SK-N-SH (cell line): ENCODE data around the gene NSF. TPM values are rescaled to one million over a fixed set of nuclear protein-coding genes. Genes with fewer than 3 reads are reported as not detected.

Source experiments
- CTCF ChIA-PET: fragments of 300-600, 350-600 bp; formaldehyde crosslinking; extraction: SDS; loops from one replicate; lab custom pipeline; 2021; lab: Yijun Ruan, JAX
- POLR2A ChIA-PET: fragments of 350-600 bp; sonication (Branson Sonifier 250); formaldehyde crosslinking; extraction: SDS; loops from one replicate; lab custom pipeline; 2020; ENCODE audit warnings: antibody characterized with exemption, inconsistent platforms; lab: Yijun Ruan, JAX
- DNase-seq: peaks from one replicate; pipeline ENCODE4 v3.0.0; 2012
- H2AFZ ChIP-seq: fragments of 200-600 bp; sonication (generic); 2 replicates; pipeline ENCODE4 v1.8.1; 2016; ENCODE audit warnings: antibody characterized with exemption, mild to moderate bottlenecking, low read depth
- H3F3A ChIP-seq: fragments of 200-600 bp; sonication (generic); replicated peaks from 2 replicates; pipeline ENCODE3; 2016; ENCODE audit warnings: antibody characterized with exemption, mild to moderate bottlenecking; ENCODE audit not compliant: insufficient read depth
- H3K27ac ChIP-seq, 2 experiments: fragments of 200-500 bp in 1 of 2; fragments of 200-600 bp in 1 of 2; sonication (Bioruptor generic) in 1 of 2; sonication (generic), shearing (Covaris generic) in 1 of 2; 2 replicates each; pipeline versions ENCODE4 v1.5.1 to v1.6.1; 2014 to 2016; ENCODE audit warnings: low read depth in 2 of 2, inconsistent platforms in 1 of 2, low read length in 1 of 2, mild to moderate bottlenecking in 1 of 2, mixed read lengths in 1 of 2
- H3K27me3 ChIP-seq: fragments of 200-600 bp; sonication (generic), shearing (Covaris generic); 2 replicates; pipeline ENCODE4 v1.6.1; 2016; ENCODE audit warnings: mixed run types; ENCODE audit not compliant: insufficient read depth
- H3K36me3 ChIP-seq, 2 experiments: fragments of 200-500 bp in 1 of 2; fragments of 200-600 bp in 1 of 2; sonication (Bioruptor generic) in 1 of 2; sonication (generic) in 1 of 2; replicated peaks in 1 of 2; 2 replicates each; pipeline versions ENCODE3 to v1.5.1; 2014 to 2016; ENCODE audit warnings: low read length in 1 of 2, mild to moderate bottlenecking in 1 of 2; ENCODE audit not compliant: insufficient read depth in 2 of 2, control insufficient read depth in 1 of 2
- H3K4me1 ChIP-seq, 2 experiments: fragments of 200-500 bp in 1 of 2; fragments of 200-600 bp in 1 of 2; sonication (Bioruptor generic) in 1 of 2; sonication (generic), shearing (Covaris generic) in 1 of 2; 2 replicates each; pipeline versions ENCODE4 v1.5.1 to v1.6.1; 2014 to 2016; ENCODE audit warnings: low read depth in 1 of 2, low read length in 1 of 2, mixed run types in 1 of 2; ENCODE audit not compliant: insufficient read depth in 2 of 2, control insufficient read depth in 1 of 2
- H3K4me2 ChIP-seq: fragments of 200-600 bp; sonication (generic), shearing (Covaris generic); 2 replicates; pipeline ENCODE4 v1.6.1; 2017; ENCODE audit warnings: mixed run types
- H3K4me3 ChIP-seq, 2 experiments: fragments of 200-500 bp in 1 of 2; fragments of 200-600 bp in 1 of 2; sonication (Bioruptor generic) in 1 of 2; sonication (generic), shearing (Covaris generic) in 1 of 2; 2 replicates each; pipeline versions ENCODE4 v1.5.1 to v1.8.1; 2014 to 2016; ENCODE audit warnings: low read depth in 2 of 2, inconsistent platforms in 1 of 2, low read length in 1 of 2, mild to moderate bottlenecking in 1 of 2, mixed read lengths in 1 of 2, moderate library complexity in 1 of 2
- H3K79me2 ChIP-seq: fragments of 200-600 bp; sonication (generic); 2 replicates; pipeline ENCODE4 v1.8.1; 2017; ENCODE audit warnings: mild to moderate bottlenecking; ENCODE audit not compliant: insufficient read depth
- H3K9ac ChIP-seq: fragments of 200-600 bp; sonication (generic); 2 replicates; pipeline ENCODE4 v1.6.1; 2017; ENCODE audit warnings: mixed run types
- H3K9me2 ChIP-seq: fragments of 200-600 bp; sonication (generic); 2 replicates; pipeline ENCODE4 v1.6.1; 2017; ENCODE audit warnings: mixed run types
- H3K9me3 ChIP-seq: fragments of 200-600 bp; sonication (generic); 2 replicates; pipeline ENCODE4 v1.6.1; 2017; ENCODE audit warnings: mixed run types, mild to moderate bottlenecking, moderate library complexity
- H4K20me1 ChIP-seq: fragments of 200-600 bp; sonication (generic); 2 replicates; pipeline ENCODE4 v1.6.1; 2017; ENCODE audit warnings: mild to moderate bottlenecking, mixed run types; ENCODE audit not compliant: insufficient read depth
- CHD2 ChIP-seq: fragments of 150-350 bp; IDR thresholded peaks from 2 replicates; pipeline ENCODE4 v1.6.1; 2018; ENCODE audit warnings: low read length; ENCODE audit not compliant: partially characterized antibody
- ELF1 ChIP-seq: IDR thresholded peaks from 2 replicates; pipeline ENCODE4 v1.4.0; 2012
- EZH2phosphoT487 ChIP-seq: fragments of 200-600 bp; sonication (generic); IDR thresholded peaks from 2 replicates; pipeline ENCODE4 v1.6.1; 2017; ENCODE audit warnings: low read depth, mixed run types, mild to moderate bottlenecking, antibody characterized with exemption, moderate library complexity, borderline replicate concordance
- FOSL2 ChIP-seq: IDR thresholded peaks from 2 replicates; pipeline ENCODE4 v1.4.0; 2012; ENCODE audit warnings: low read depth, mild to moderate bottlenecking, moderate library complexity, borderline replicate concordance
- GATA2 ChIP-seq: sonication (generic); formaldehyde crosslinking; IDR thresholded peaks from 2 replicates; pipeline ENCODE4 v1.5.0; 2020; ENCODE audit warnings: mild to moderate bottlenecking, missing genetic modification reagents
- MAX ChIP-seq: IDR thresholded peaks from 2 replicates; pipeline ENCODE4 v1.4.0; 2012; ENCODE audit warnings: low read depth
- MEF2A ChIP-seq: IDR thresholded peaks from 2 replicates; pipeline ENCODE4 v1.4.0; 2012; ENCODE audit warnings: low read depth, borderline replicate concordance
- MXI1 ChIP-seq: IDR thresholded peaks from 2 replicates; pipeline ENCODE4 v1.6.1; 2012; ENCODE audit warnings: mild to moderate bottlenecking, low read depth, low read length, improper control_type of control experiment
- PBX3 ChIP-seq: IDR thresholded peaks from 2 replicates; pipeline ENCODE4; 2012
- POLR2AphosphoS5 ChIP-seq: IDR thresholded peaks from 2 replicates; pipeline ENCODE4 v1.6.1; 2012; ENCODE audit warnings: low read depth, low read length
- RCOR1 ChIP-seq: fragments of 150-350 bp; IDR thresholded peaks from 2 replicates; pipeline ENCODE4 v1.6.1; 2017; ENCODE audit warnings: antibody characterized with exemption, low read length
- RXRA ChIP-seq: IDR thresholded peaks from 2 replicates; pipeline ENCODE4 v1.4.0; 2012; ENCODE audit warnings: low read depth, mild to moderate bottlenecking, borderline replicate concordance
- SIN3A ChIP-seq: IDR thresholded peaks from 2 replicates; pipeline ENCODE4 v1.6.1; 2012; ENCODE audit warnings: low read depth, mild to moderate bottlenecking, low read length, moderate library complexity, borderline replicate concordance
- TCF12 ChIP-seq: IDR thresholded peaks from 2 replicates; pipeline ENCODE4 v1.4.0; 2012
- USF2 ChIP-seq: fragments of 150-350 bp; IDR thresholded peaks from 2 replicates; pipeline ENCODE4 v1.6.1; 2017; ENCODE audit warnings: antibody characterized with exemption, low read length, low read depth, borderline replicate concordance
- YY1 ChIP-seq: IDR thresholded peaks from 2 replicates; pipeline ENCODE4 v1.4.0; 2012; ENCODE audit warnings: low read depth, mild to moderate bottlenecking
- ZBTB33 ChIP-seq: IDR thresholded peaks from 2 replicates; pipeline ENCODE4 v1.4.0; 2012; ENCODE audit warnings: low read depth, borderline replicate concordance
- WGBS: methylation state at CpG from one replicate; pipeline ENCODE4 v1.1.6; 2017; ENCODE audit warnings: low lambda C conversion rate; 5-methylcytosine and 5-hydroxymethylcytosine counted together
- polyA plus RNA-seq, 3 experiments: library from polyadenylated mRNA; depleted of rRNA; stranded (reverse); fragments of >200 nt; gene quantifications; 2 replicates each; pipeline ENCODE4 v1.2.3, GENCODE V29; 2012
- TF ChIP-seq, protein P1 (sequence below): fragments of 150-350 bp; IDR thresholded peaks from 2 replicates; pipeline ENCODE4 v1.6.1; 2016; ENCODE audit warnings: mild to moderate bottlenecking, low read depth, low read length

NSF gene
- polyA plus RNA-seq, 1 of the 3 experiments (the other 2 are of a cell fraction) = 31.4 TPM

DNA sequence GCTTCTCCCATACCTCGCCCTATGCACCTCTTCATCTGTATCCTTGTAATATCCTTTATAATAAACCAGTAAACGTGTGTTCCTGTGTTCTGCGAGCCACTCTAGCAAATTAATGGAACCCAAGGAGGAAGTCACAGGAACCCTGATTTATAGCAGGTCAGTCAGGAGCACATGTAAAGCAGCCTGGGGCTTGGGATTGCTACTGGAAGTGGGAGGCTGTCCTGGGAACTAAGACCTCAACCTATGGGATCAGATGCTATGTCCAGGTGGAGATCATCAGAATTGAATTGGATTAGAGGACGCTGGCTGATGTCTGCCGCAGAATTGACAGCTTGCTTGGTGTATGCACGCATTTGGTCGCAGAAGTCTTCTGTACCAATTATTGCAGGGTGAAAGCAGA is 212.3 kb downstream of the NSF start:
- Histone ChIP-seq H3K27ac (no peak overlapping the region), H4K20me1 (no peaks in the 10 kb centered on the region), H3K4me3 (no peak overlapping the region), H3K9me3 (no peaks in the 10 kb centered on the region), H3K79me2 (no peaks in the 10 kb centered on the region), H3F3A (no peaks in the 10 kb centered on the region), H3K36me3 (no peaks in the 10 kb centered on the region), H3K9me2 (no peaks in the 10 kb centered on the region), H3K4me2 (no peak overlapping the region), H2AFZ (no peak overlapping the region), H3K4me1 (no peaks in the 10 kb centered on the region; a peak in 1 of 4 replicates), H3K27me3 (no peaks in the 10 kb centered on the region), H3K9ac (no peak overlapping the region)
- ChIA-PET POLR2A (no interaction called here), CTCF (interaction anchor here (3.3 kb wide), 1 partner anchor 33 kb away, joined by 15 read pairs; no protein-coding TSS in a partner anchor)
- TF ChIP-seq PBX3 (no peak), POLR2AphosphoS5 (no peak), RCOR1 (no peak), RXRA (no peak), CHD2 (no peak), MAX (no peak), ELF1 (no peak), USF2 (no peak)
- TF ChIP-seq, protein P1, sequence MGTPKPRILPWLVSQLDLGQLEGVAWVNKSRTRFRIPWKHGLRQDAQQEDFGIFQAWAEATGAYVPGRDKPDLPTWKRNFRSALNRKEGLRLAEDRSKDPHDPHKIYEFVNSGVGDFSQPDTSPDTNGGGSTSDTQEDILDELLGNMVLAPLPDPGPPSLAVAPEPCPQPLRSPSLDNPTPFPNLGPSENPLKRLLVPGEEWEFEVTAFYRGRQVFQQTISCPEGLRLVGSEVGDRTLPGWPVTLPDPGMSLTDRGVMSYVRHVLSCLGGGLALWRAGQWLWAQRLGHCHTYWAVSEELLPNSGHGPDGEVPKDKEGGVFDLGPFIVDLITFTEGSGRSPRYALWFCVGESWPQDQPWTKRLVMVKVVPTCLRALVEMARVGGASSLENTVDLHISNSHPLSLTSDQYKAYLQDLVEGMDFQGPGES = no peak
- whole genome bisulfite sequencing = 65% methylated on average over 7 of the region's 7 CpGs
- DNase-seq = no peak

DNA sequence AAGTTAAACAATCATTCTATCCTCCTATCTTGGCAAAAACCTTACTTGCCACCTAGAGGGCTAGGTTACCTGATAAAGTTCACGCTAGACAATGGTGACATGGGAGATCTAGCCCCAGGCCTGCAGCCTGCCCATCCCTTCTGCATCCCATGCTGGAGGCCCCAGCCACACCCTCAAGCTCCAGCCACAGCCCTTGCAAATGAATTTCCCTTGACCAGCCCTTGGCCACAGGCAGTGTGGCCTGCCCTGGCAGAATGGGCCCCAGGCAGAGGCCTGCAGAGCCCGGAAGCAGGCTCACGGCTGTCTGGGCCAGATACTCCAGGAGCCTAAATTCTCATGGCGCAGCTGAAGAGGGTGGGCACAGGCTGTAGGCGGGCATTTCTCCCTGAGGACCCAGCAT is 213.1 kb downstream of the NSF start:
- Histone ChIP-seq H3K4me3 (no peak overlapping the region), H3K9me3 (no peaks in the 10 kb centered on the region), H3K9ac (no peak overlapping the region), H4K20me1 (no peaks in the 10 kb centered on the region), H3K27me3 (no peaks in the 10 kb centered on the region), H3K27ac (no peak overlapping the region), H3K4me2 (no peak overlapping the region), H3F3A (no peaks in the 10 kb centered on the region), H3K36me3 (no peaks in the 10 kb centered on the region), H2AFZ (no peak overlapping the region), H3K79me2 (no peaks in the 10 kb centered on the region), H3K9me2 (no peaks in the 10 kb centered on the region), H3K4me1 (peaks cover 0 to 5% of the 10 kb centered on the region in 2 experiments; a peak in 1 of 4 replicates)
- ChIA-PET POLR2A (no interaction called here), CTCF (interaction anchor here (1.4 to 3.3 kb wide), 2 partner anchors 32 to 38 kb away, joined by 4 to 15 read pairs; no protein-coding TSS in a partner anchor)
- WGBS = 82% methylated on average over 5 of the region's 5 CpGs
- TF ChIP-seq YY1 (no peak), MEF2A (no peak), MXI1 (no peak), POLR2AphosphoS5 (no peak), ZBTB33 (no peak), TCF12 (no peak), RXRA (no peak), FOSL2 (no peak), SIN3A (no peak), EZH2phosphoT487 (no peak), ELF1 (no peak), GATA2 (CRISPR knock-in tag) (no peak)
- TF ChIP-seq, protein P1 = no peak
- no peak for DNase-seq
